ENCODE data around the gene EDAR.

GRCh38 chr2:109027702-109028101, 38.7 kb upstream of the EDAR start:
- TF ChIP-seq GATA2 (IDR thresholded peaks at IDR 0.05; ENCODE audit: low read depth, low read length) (no peak), GATA3 (IDR thresholded peaks at IDR 0.05; ENCODE audit: low read depth, low read length) (no peak)

Measured in SH-SY5Y (cell line).